Stimulated activated CD8-positive, alpha-beta memory T cell treated with anti-CD3 and anti-CD28 coated beads, Interleukin-12 subunit alpha, Interleukin-12 subunit beta, amount 100 ng/mL, for 1 hour (primary cell): Measurements from ENCODE around the gene CAMKV.
"Not testable (repeated sequence)": the region's sequence is repeated elsewhere in the genome, so short reads cannot be mapped to it uniquely, and the experiment has no call there.

Experiments
- DNase-seq: peaks from one replicate; pipeline ENCODE4 v3.0.0-alpha.2; 2020; ENCODE audit warnings: low read depth

CAMKV gene

DNA sequence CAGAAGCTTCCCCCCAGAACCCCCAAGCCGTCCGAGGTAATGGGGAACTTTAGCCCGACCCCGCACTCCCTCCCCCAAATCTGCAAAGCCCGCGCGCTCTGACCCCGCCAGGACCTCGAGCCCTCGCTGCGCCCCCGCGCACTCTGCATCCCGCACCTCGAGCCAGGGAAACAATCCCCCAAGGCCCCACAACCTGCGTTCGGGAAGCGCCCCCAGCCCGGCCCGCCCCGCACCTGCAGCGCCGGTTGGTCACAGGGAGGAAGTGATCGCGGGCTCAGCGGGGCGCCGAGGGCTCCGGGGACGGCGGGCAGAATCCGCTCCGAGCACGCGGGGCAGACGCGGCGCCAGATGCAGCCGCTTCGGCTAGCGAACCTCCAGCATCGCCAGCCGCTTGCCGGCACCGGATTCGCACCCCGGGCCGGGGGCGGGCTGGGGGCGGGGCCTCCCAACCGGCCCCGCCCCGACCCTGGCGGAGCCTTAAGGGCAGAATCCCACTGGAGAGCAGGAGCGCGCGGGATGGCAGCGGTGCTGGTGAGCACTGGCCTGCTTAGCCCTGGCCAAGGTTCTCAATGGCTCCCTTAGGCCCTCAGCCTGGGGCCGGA is at the start of gene CAMKV:
Gene CAMKV, minus strand, starts transcription at position 382 of the 602 bp plus-strand sequence. CDS start 7,518 bp downstream, outside the sequence.
- no peak for DNase-seq

DNA sequence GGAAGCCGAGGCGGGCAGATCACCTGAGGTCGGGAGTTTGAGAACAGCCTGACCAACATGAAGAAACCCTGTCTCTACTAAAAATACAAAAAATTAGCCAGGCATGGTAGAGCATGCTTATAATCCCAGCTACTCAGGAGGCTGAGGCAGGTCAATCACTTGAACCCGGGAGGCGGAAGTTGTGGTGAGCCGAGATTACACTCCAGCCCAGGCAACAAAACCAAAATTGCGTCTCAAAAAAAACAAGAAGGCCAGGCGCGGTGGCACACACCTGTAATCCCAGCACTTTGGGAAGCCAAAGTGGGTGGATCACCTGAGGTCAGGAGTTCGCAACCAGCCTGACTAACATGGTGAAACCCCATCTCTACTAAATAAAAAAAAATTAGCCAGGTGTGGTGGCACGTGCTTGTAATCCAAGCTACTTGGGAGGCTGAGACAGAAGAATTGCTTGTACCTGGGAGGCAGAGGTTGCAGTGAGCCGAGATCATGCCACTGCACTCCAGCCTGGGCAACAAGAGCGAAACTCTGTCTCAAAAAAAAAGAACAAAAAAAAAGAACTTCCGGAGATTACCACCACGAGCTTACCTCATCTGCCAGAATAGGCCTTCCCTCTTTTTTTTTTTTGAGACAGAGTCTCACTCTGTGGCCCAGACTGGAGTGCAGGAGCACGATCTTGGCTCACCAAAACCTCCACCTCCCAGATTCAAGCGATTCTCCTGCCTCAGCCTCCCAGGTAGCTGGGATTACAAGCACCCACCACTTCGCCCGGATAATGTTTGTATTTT is 48.3 kb upstream of the CAMKV start:
- DNase-seq = not testable (repeated sequence)

DNA sequence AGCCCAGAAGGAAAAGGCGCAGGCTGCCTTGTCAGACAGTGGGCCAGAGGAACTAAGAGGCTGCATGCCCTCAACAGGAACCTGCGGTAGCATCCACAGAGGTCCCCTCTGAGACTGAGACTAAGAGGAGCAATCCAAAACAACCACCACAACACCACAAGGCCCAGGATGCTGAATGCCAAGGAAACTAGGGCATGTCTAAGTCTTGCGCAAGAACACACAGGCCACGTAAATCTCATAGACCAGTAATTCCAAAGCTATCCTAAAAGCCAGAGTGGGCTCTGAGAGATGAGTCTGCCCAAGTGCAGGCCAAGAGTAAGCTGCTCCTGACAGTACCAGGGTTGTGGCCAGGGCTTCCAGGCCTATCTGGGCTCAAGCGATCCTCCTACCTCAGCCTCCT is 47.0 kb upstream of the CAMKV start:
- DNase-seq = no peak

GRCh38 chr3:49914906-49915305 is 45.2 kb upstream of the CAMKV start:
- DNase-seq = no peak

- no peak for DNase-seq
Measured at GRCh38 chr3:49912881-49913281, 43.2 kb upstream of the CAMKV start.

GRCh38 chr3:49911611-49912010 is 41.9 kb upstream of the CAMKV start:
- no peak for DNase-seq

GRCh38 chr3:49911124-49911420 is 41.4 kb upstream of the CAMKV start:
- DNase-seq = no peak

- DNase-seq = no peak
Measured at GRCh38 chr3:49910409-49911123, 40.9 kb upstream of the CAMKV start.

GRCh38 chr3:49908373-49909199 is 38.9 kb upstream of the CAMKV start:
- no peak for DNase-seq

DNA sequence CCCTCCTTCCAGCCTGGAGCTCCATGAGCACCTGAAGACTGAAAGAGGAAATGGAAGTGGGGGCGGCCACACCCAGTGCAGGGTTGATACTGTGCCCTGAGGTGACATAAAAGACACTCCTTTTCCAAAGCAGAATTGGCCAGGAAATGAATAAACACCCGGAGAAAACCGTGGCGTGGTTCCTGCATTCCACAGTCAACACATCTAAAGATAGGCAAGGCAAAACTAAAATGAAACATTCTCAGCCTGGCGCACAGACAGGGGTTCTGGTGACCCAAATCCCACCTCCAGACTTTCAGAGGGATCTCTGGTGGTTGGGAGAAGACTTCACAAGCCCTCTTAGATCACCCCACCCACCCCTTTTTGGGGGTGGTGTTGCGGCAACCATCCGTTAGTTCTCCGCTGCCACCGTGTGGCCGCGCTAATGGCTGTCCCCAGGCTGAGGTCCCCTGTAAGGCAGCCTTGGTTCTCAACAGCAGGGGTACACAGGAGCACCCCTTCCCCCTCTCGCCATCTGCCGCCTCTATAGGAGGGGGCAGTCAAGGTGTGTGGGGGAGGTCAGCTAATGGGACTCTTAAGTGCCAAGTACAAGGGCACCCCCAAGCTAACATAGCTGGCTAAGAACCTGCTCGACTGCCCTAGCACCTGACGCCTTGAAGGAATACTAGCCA is 36.5 kb upstream of the CAMKV start:
- no peak for DNase-seq

GRCh38 chr3:49904448-49904847 is 34.7 kb upstream of the CAMKV start:
- not testable (repeated sequence) for DNase-seq

GRCh38 chr3:49903451-49904424 is 34.0 kb upstream of the CAMKV start, which contains the start of gene MST1R:
Gene MST1R, minus strand, starts transcription at chr3:49903873. Its CDS starts 264 bp downstream, at chr3:49903609.
- DNase-seq = peak; percentile 60

- DNase-seq = no peak
Measured at GRCh38 chr3:49902511-49903345, 33.0 kb upstream of the CAMKV start.

DNA sequence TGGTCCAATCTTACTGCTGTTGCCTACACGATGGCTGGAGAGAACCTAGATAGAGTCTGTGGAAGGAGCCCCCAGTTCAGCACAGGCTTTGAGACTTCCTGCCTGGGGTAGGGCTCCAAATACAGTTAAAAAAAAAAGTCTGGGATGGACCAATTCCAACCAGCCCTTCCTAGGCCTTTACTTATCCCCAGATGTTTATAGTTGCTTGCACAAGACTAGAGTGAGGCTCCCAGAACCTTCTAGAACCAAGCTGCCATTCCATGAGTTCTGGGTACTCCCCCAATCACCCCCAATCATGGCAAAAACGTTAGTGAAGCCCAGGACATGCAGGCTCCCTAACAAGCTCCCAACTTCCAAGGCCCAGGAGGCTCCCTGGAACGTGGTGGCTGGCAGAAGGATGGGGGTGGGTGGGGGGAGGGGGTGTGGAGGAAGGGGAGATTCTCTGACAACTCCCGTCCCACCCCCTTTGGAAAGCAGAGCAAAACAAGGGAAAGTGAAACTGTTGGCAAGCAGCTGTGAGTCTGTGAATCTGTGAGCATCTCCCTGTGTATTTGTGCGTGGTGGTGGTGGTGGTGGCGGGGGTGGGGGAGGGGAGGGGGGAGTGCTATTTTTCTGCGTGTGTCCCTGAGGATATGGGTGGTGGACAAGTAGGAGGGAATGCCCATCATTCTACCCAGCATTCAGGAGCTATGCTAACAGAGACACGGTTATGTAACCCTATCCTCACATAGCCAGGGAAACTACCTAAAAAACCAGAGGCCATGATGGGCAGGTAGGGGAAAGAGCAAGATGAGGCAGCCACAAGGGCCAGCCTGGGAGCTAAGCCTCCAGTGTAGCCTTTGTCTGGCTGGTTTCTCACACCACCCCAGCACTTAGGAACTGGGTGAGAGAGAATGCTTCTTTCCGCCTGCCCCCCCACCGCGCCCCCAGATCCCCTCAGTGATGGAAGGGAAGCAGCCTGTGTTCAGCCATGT is 31.9 kb upstream of the CAMKV start:
- DNase-seq = no peak

DNA sequence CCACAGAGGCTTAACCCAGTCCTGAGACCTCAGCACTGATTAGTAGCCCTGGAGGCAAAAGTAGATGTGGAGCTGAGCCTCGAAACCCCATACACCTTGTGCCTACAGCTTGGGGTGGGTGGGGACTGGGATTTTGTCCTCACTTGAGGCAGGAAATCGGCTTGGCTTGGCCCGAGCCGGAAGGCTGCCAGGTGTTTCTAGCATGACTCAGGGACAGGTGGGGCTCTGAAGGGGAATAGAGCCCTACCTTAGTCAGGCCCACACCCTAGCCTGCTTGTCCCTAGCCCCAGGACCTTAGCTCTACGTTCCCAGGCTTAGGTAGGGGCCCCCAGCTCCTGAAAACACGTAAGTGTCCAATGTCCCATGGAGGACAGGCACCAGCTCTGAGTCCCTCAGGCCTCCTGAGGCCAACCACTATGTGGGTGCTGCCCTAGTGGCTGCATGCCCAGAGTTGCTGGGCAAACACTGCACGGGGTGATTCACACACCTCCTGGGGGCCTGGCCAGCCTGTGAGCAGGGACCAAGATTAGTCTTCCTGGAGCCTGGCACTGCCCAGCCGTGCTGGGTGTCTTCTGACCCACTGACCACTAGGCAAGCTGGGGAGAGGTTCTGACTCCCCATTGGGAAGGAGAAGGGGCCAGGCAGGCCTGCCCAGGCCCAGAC is 30.9 kb upstream of the CAMKV start:
- DNase-seq = no peak

GRCh38 chr3:49899815-49900214 is 30.1 kb upstream of the CAMKV start:
- no peak for DNase-seq

- DNase-seq = no peak
Measured at GRCh38 chr3:49898991-49899390, 29.3 kb upstream of the CAMKV start.

DNA sequence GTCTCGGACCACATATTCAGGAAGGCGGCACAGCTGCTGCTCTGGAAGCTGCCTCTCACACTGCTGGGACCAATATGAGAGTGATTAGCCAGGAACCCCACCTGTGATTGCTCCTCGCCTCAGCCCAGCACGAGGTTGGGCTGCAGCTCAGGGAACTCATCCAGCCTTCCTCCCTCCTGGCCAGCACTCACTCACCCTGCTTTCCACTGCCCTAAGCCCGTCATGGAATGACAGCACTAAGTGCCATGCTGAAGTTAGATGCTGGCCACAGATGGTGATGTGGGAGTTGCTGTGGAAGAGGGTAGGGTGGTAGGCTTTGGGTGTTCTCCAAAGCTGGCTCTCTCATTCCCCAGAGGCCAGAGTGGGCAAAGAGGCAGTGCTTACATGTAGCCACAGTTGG is 26.6 kb upstream of the CAMKV start:
- DNase-seq = no peak
